ENCODE results near the gene ZBTB7A.

The ZBTB7A gene

DNA sequence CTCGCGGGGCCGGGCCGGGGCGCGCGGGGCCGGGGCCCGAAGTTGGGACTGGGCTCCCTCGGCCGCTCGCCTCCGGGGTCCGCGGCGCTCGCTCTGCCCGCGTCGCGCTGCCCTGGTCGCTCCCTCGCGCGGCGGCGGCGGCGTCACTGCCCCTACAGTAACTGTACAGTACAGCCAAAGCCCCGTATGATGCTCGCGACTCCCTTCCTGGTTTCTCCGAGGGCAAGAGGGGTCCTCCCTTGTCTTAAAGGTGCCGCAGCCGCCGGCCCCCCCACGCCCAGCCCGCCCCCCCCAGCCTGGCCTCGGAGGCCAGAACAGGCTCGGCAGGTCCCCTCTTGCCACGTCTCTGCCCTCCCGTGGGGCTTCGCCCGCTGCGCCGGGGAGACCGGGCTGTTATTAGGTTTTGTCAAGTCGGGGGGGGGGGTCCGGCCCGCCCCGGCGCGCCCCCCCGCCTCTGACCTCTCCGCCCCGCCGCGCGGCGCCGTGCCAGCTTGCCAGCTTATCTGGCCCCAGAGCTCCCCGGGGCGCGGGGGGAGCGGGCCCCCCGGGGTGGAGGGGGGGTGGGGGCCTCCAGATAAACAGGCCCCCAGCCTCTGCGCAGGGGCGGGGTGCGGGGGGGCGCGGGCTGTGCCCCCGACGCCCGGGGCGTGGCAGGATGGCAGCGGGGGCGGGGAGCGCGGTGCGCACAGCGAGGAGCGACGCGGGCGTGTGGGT, at the start of gene ZBTB7A:
TSS of gene ZBTB7A (minus strand) at position 218 of the 714 bp plus-strand sequence. CDS start 11,667 bp downstream, outside the sequence.
- DNase-seq = peak; percentile 64

DNA sequence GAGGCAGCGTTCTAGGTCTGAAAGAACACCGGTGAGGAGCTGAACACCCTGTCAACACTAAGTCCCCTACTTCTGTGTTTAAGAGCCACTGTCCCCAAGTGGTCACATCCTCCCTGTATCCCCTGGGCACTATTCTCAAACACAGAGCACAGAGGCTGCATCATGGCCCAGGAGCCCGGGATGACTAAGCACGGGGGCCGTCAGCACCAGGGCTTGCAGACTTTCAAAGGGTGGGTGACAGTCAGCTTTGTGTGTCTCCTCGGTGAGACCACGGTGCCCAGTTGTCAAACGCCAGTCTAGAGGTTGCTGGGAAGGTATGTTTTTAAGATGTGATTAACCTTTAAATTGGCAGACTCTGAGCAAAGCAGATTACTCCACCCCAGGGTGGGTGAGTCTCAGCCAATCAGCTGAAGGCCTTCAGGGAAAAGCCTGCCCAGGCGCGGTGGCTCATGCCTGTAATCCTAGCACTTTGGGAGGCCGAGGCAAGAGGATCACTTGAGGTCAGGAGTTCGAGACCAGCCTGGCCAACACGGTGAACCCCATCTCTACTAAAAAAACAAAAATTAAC, 49.2 kb upstream of the ZBTB7A start:
- DNase-seq = no peak

GRCh38 chr19:4115050-4115817, 48.5 kb upstream of the ZBTB7A start:
- DNase-seq = no peak

- no peak for DNase-seq
These were observed 47.5 kb upstream of the ZBTB7A start for GRCh38 chr19:4114181-4114580.

GRCh38 chr19:4113398-4114088, 46.8 kb upstream of the ZBTB7A start:
- DNase-seq = no peak

DNA sequence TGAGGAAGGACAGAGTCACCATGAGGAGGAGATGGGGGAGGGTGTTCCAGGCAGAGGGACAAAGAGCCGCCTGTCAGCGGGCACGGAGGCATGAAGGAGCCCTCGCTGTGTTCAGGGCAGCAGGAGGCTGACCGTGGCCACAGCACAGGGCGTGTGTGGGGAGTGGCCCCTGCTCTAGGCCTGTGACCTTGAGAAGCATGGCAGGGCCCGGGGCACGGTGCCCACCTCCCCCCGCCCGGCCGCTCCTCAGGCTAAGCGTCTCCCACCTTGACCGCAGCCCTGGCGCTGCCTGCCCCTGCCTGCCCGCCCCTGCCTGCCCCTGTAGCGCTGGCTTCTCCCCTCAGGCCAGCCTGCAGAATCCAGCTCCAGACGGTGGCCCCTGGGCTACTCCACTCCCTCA, 45.7 kb upstream of the ZBTB7A start:
- DNase-seq = no peak

- no peak for DNase-seq
These were observed 42.9 kb upstream of the ZBTB7A start for GRCh38 chr19:4109626-4109945.

GRCh38 chr19:4108767-4109625, 42.3 kb upstream of the ZBTB7A start:
- DNase-seq = peak; percentile 91

- no peak for DNase-seq
These were observed 36.4 kb upstream of the ZBTB7A start for GRCh38 chr19:4103080-4103433.

GRCh38 chr19:4102339-4103079, 35.8 kb upstream of the ZBTB7A start:
- DNase-seq = no peak

DNA sequence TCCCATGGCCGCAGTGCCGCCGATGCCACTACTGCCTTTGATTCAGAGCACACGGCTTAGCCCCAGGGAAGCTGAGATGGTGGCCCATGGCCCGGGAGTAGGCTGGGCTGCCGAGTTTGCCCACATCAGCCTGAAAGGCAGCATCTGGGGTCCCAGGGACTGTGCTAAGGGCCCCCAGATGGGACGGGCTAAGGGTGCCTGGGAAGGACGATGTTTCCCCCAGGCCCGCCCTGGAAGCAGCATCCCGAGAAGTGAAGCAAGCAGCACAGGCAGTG, 34.7 kb upstream of the ZBTB7A start:
- DNase-seq = no peak

DNA sequence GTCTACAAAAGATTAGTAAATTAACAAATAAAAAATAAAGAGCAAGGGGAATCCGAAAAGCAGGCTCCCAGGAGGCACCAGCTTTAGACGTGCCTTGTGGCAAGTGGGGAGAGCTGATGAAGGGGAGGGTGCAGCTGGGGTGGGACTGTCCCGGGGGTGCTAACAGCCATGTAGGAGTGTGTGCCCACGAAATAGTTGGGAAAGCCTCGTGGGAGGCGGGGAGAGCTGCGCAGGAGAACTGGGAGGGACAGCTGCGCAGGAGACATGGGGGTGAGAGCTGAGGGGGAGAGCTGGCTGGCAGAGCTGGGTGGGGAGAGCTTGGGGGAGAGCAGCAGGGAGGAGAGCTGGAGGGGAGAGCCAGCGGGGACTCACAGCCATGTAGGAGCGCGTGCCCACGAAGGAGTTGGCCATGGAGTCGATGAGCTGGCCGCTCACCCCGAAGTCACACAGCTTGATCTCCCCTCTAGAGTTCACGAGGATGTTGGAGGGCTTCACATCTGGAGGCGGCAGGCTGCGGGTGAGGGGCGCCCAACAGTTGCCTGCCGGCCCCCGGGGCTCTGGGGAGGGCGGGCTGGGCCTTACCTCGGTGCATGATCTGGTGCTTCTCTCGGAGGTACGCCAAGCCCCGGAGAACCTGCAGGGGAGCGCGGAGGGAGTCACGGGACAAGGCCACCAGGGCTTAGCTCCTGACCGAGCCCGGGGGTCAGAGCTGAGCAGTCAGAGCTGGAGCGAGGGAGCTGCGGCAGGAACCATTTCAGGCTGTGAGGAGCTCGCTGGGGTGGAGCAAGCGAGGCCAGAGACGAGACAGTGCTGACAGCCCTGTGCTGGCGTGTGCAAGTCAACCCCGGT, 34.2 kb upstream of the ZBTB7A start:
- DNase-seq = no peak

DNA sequence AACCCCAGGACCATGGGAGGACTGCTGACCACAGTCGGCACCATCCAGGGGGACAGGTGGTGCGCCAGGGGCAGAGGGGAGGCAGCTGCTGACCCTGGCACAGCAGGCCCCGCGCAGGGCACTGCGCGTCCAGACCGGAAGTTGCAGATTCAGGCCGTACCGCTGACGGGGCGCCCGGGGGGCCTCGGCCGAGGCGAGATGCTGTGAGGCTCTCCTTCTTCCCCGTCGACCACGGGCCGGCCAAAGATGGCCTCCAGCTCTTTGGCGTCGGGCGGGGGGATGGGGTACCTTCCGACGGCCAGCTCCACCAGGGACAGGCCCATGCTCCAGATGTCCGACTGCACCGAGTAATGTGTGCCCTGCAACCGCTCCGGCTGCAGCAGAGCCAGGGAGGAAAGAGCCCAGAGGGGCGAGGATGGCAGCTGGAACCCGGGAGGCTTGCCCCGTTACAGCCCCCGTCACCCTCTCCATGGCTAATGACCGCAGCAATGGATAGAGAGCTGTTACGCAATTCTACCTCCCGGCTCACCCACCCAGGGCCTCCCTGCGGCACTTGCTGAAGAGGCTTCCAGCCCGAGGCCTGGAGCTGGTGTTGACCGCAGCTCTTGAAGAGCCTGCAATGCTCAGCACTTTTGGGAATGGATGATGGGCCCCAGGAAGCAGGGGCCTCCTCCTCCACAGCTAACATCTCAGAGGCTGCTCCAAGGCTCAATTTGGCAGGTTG, 32.5 kb upstream of the ZBTB7A start:
- no peak for DNase-seq

GRCh38 chr19:4098493-4098892, 31.8 kb upstream of the ZBTB7A start:
- DNase-seq = no peak

GRCh38 chr19:4097501-4097900, 30.8 kb upstream of the ZBTB7A start:
- DNase-seq = no peak

GRCh38 chr19:4096049-4096892, 29.6 kb upstream of the ZBTB7A start:
- no peak for DNase-seq

- DNase-seq = no peak
These were observed 28.8 kb upstream of the ZBTB7A start for GRCh38 chr19:4095488-4095844.

- DNase-seq = no peak
These were observed 28.2 kb upstream of the ZBTB7A start for GRCh38 chr19:4094761-4095487.

- no peak for DNase-seq
These were observed 27.6 kb upstream of the ZBTB7A start for GRCh38 chr19:4094291-4094690.
